Measurements from ENCODE around the gene IL15RA.

IL15RA gene

GRCh38 chr10:5992398-5992797, 15.1 kb upstream of the IL15RA start:
- TF ChIP-seq GATA1 (IDR thresholded peaks at IDR 0.05; ENCODE audit: low read depth, low read length) (no peak), POLR2A (IDR thresholded peaks at IDR 0.05; ENCODE audit: low read length) (no peak)

DNA sequence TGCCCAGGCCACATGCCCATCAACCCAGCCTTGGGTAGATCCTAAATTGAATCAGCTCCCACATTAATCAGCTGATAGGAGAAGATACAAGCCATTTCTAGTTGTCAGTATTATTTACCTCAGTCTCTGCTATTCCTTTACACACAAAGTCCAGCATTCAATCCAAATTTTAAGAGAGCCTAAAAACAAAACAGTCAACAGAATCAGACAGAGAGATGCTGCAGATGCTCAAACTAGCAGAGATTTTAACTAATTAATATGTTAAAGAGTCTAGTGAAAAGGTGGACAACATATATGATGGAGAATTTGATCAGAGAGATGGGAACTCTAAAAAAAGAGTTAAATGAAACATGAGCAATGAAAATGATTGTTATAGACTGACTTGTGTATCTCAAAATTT, 14.4 kb upstream of the IL15RA start:
- TF ChIP-seq POLR2A (IDR thresholded peaks at IDR 0.05; ENCODE audit: low read length) (no peak), GATA1 (IDR thresholded peaks at IDR 0.05; ENCODE audit: low read depth, low read length) (no peak)
- no peak for DNase-seq

More at GRCh38 chr10:5992398-5992797, 15.1 kb upstream of the IL15RA start:
- DNase-seq, result peak in 1 of 2 experiments; percentile 25

- DNase-seq, result no peak
- TF ChIP-seq GATA1 (IDR thresholded peaks at IDR 0.05; ENCODE audit: low read depth, low read length) (no peak), POLR2A (IDR thresholded peaks at IDR 0.05; ENCODE audit: low read length) (no peak)
These were observed 12.4 kb upstream of the IL15RA start for GRCh38 chr10:5989756-5990155.

GRCh38 chr10:5988336-5988920, 11.1 kb upstream of the IL15RA start:
- DNase-seq, result peak in 1 of 2 experiments; percentile 45
- TF ChIP-seq GATA1 (IDR thresholded peaks at IDR 0.05; ENCODE audit: low read depth, low read length) (no peak), POLR2A (IDR thresholded peaks at IDR 0.05; ENCODE audit: low read length) (no peak)

DNA sequence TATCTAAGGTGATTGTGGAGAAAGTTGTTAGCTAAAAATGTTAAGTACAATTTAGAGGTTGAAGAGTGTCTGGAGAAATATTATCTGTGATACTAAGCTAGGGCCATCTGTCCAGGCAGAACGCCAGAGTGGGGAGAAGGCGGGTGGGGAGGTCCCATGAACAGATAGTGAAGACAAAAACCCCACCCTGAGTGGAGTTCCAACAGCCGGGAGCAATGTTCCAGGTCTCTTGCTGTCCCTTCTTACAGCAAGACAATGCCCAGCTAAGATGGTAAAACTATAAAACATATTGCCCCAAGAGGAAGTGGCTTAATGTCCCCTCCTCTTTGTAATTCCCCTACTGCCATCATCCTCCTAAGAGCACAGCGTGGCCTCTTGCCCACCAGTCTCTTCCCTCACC, 10.4 kb upstream of the IL15RA start:
- TF ChIP-seq GATA1 (IDR thresholded peaks at IDR 0.05; ENCODE audit: low read depth, low read length), result no peak
- TF ChIP-seq POLR2A (IDR thresholded peaks at IDR 0.05; ENCODE audit: low read length), result peak; percentile 70
- peak; percentile 92 to 96 for DNase-seq

- TF ChIP-seq POLR2A (IDR thresholded peaks at IDR 0.05; ENCODE audit: low read length) (no peak), GATA1 (IDR thresholded peaks at IDR 0.05; ENCODE audit: low read depth, low read length) (no peak)
These were observed 7.7 kb upstream of the IL15RA start for GRCh38 chr10:5985029-5985428.

GRCh38 chr10:5983774-5984173, 6.4 kb upstream of the IL15RA start:
- TF ChIP-seq GATA1 (IDR thresholded peaks at IDR 0.05; ENCODE audit: low read depth, low read length) (no peak), POLR2A (IDR thresholded peaks at IDR 0.05; ENCODE audit: low read length) (no peak)
- no peak for DNase-seq

More at GRCh38 chr10:5985029-5985428, 7.7 kb upstream of the IL15RA start:
- no peak for DNase-seq

DNA sequence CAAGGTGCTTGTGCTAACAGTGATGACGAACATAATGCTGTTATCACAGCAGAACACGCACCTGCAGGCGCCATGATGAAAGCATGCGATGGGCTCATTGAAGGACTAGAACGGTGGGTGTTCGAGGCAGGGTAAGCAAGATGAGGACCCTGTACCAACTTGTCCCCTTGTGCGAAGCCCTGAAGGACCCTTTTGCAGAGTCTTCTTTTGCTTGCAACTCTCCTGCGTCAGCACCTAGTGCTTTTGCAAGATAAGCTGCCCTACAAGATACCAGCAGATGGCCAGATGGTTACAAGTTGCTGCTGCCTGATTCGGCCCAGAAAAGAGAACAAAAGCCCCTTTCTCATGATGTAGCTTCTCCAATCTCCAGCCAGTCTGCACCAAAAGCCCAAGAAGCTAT, 4.2 kb upstream of the IL15RA start:
- DNase-seq, result peak; percentile 71 to 89
- TF ChIP-seq GATA1 (IDR thresholded peaks at IDR 0.05; ENCODE audit: low read depth, low read length), result no peak
- TF ChIP-seq POLR2A (IDR thresholded peaks at IDR 0.05; ENCODE audit: low read length), result no peak

DNA sequence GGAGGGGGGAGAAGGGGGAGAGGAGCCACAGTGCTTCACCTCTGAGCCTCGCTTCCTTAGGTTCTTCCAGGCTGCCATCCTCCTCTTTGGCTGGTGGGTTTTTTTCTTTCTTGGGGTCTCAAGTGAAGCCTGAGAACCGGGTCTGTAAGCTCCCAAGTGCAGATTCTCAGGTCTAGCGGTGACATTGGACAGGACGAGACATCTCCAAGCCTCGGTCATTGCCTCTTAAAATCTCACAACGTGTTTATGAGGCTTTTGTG, 817 bp upstream of the IL15RA start:
- TF ChIP-seq POLR2A (IDR thresholded peaks at IDR 0.05; ENCODE audit: low read length), result no peak
- TF ChIP-seq GATA1 (IDR thresholded peaks at IDR 0.05; ENCODE audit: low read depth, low read length), result no peak
- peak; percentile 58 to 73 for DNase-seq

GRCh38 chr10:5976512-5977470, 552 bp downstream of the IL15RA start:
- peak; percentile 70 to 82 for DNase-seq
- TF ChIP-seq GATA1 (IDR thresholded peaks at IDR 0.05; ENCODE audit: low read depth, low read length) (no peak), POLR2A (IDR thresholded peaks at IDR 0.05; ENCODE audit: low read length) (no peak)

DNA sequence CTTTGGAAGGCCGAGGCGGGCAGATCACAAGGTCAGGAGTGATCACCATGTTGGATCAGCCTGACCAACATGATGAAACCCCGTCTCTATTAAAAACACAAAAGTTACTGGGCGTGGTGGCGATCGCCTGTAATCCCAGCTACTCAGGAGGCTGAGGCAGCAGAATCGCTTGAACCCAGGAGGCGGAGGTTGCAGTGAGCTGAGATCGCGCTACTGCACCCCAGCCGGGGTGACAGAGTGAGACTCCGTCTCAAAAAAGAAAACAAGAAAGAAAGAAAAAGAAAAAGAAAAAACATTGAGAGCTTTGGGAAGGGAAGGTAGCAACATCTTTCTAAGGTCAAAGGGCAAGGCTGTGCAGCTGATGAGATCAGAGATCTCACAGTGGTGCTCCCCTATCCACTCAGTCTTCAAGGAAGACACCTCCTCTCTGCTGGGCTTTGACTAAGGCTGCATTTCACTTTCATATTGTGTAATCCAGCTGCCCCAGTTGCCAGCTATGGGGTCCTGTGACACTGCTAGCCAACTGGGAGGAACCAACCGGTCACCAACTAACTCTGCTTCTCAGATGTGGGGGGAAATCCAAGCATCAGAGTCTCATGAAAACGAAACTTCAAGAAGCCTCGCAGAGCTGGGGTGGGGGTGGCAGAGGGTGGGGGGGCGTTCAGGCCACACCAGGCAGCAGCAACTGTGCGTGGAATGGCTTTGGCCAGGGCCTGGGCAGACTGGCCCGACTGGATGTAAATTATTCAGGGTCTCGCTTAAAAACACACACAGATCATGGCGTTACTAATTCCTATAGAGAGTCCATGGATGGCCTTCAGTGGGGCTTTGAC, 1.5 kb downstream of the IL15RA start:
- DNase-seq, result peak; percentile 74 to 76
- TF ChIP-seq GATA1 (IDR thresholded peaks at IDR 0.05; ENCODE audit: low read depth, low read length) (no peak), POLR2A (IDR thresholded peaks at IDR 0.05; ENCODE audit: low read length) (peak; percentile 20)

GRCh38 chr10:5973069-5973468, 4.3 kb downstream of the IL15RA start:
- no peak for DNase-seq
- TF ChIP-seq POLR2A (IDR thresholded peaks at IDR 0.05; ENCODE audit: low read length), result no peak
- TF ChIP-seq GATA1 (IDR thresholded peaks at IDR 0.05; ENCODE audit: low read depth, low read length), result no peak

GRCh38 chr10:5971886-5972285, 5.5 kb downstream of the IL15RA start:
- DNase-seq, result no peak
- TF ChIP-seq GATA1 (IDR thresholded peaks at IDR 0.05; ENCODE audit: low read depth, low read length) (no peak), POLR2A (IDR thresholded peaks at IDR 0.05; ENCODE audit: low read length) (no peak)

GRCh38 chr10:5971315-5971832, 6.0 kb downstream of the IL15RA start:
- DNase-seq, result peak; percentile 82 to 83

More at GRCh38 chr10:5971315-5971832, 6.0 kb downstream of the IL15RA start:
- TF ChIP-seq GATA1 (IDR thresholded peaks at IDR 0.05; ENCODE audit: low read depth, low read length) (no peak), POLR2A (IDR thresholded peaks at IDR 0.05; ENCODE audit: low read length) (peak; percentile 39)

Measured in erythroblast (primary cell).